Endothelial cell of umbilical vein (primary cell): ENCODE measurements around the gene MORF4L1.

ENCODE experiments used
- CTCF ChIP-seq, 2 donors: IDR thresholded peaks; 1 replicate in 1 of 2; 2 replicates in 1 of 2; pipeline ENCODE4 v1.5.1; 2011; ENCODE audit warnings: low read length in 2 of 2, mild to moderate bottlenecking in 2 of 2, moderate library complexity in 2 of 2, control low read depth in 1 of 2, inconsistent platforms in 1 of 2, low read depth in 1 of 2; ENCODE audit not compliant: insufficient read depth in 1 of 2; ENCODE audit errors: extremely low read depth in 1 of 2
- EZH2 ChIP-seq: IDR thresholded peaks from 2 replicates; pipeline ENCODE4 v1.6.1; 2012; ENCODE audit warnings: borderline replicate concordance, low read depth, mild to moderate bottlenecking, moderate library complexity, low read length, inconsistent platforms; ENCODE audit not compliant: severe bottlenecking
- FOS ChIP-seq: IDR thresholded peaks from 2 replicates; pipeline ENCODE4 v1.6.1; 2011; ENCODE audit warnings: mild to moderate bottlenecking, low read length, moderate library complexity, borderline replicate concordance; ENCODE audit not compliant: insufficient read depth
- GATA2 ChIP-seq: IDR thresholded peaks from 2 replicates; pipeline ENCODE4 v1.7.0; 2011; ENCODE audit warnings: low read depth, mild to moderate bottlenecking, moderate library complexity, mixed read lengths, low read length; ENCODE audit not compliant: insufficient read length, insufficient read depth
- JUN ChIP-seq: IDR thresholded peaks from 2 replicates; pipeline ENCODE4 v1.6.1; 2011; ENCODE audit warnings: borderline replicate concordance, low read depth; ENCODE audit not compliant: insufficient read length, insufficient read depth
- MAX ChIP-seq: IDR thresholded peaks from 2 replicates; pipeline ENCODE4 v1.6.1; 2011; ENCODE audit not compliant: insufficient read depth, insufficient read length
- MYC ChIP-seq: IDR thresholded peaks from one replicate; pipeline ENCODE4 v1.6.1; 2011; ENCODE audit warnings: mild to moderate bottlenecking, low read depth, low read length
- POLR2A ChIP-seq: IDR thresholded peaks from 2 replicates; pipeline ENCODE4 v1.6.1; 2012; ENCODE audit warnings: low read depth, mild to moderate bottlenecking, control low read depth, low read length
- POLR2AphosphoS5 ChIP-seq: IDR thresholded peaks from 2 replicates; pipeline ENCODE4 v1.6.1; 2012; ENCODE audit warnings: low read depth, mild to moderate bottlenecking, control low read depth, low read length, moderate library complexity; ENCODE audit not compliant: insufficient read depth

GRCh38 chr15:78880242-78880533 lies 7.5 kb downstream of the MORF4L1 start:
- TF ChIP-seq CTCF (IDR thresholded peaks at IDR 0.05; ENCODE audit: extremely low read depth in 1 of 2, insufficient read depth in 1 of 2, low read depth in 1 of 2, low read length in 2 of 2) (no peak), EZH2 (no peak), POLR2AphosphoS5 (no peak), POLR2A (no peak), FOS (no peak), MYC (no peak), GATA2 (no peak), MAX (no peak), JUN (no peak)
